Heart left ventricle (tissue), 13 donors: ENCODE data around the gene SF3B2.

Experiments
- CTCF ChIP-seq, 12 donors: fragments of 200-600 bp; sonication (generic) in 4 of 12; IDR thresholded peaks; one replicate each; pipeline versions ENCODE4 v1.5.0 to v1.8.0; 2018 to 2022; ENCODE audit warnings: antibody characterized with exemption in 12 of 12, mild to moderate bottlenecking in 5 of 12
- POLR2A ChIP-seq, 2 donors: fragments of 450-650 bp; IDR thresholded peaks; one replicate each; pipeline ENCODE4 v1.6.1; 2017; ENCODE audit warnings: antibody characterized with exemption in 2 of 2, mild to moderate bottlenecking in 2 of 2, moderate library complexity in 2 of 2
- donor health status: ischemic (EF 13 %, LVEDD 7.1; RV severe dilation, severe dysfunction).
- donor health status: DM: no; HTN: yes; CAD: no.
- donor health status: DM: no; HTN: no; CAD: no.
- donor health status: ischemic (EF 25% LVEDD 6.9; RV normal size, moderate dysfunction).
- donor health status: ischemic (EF 25% LVEDD 5.7; RV mildly dilated, moderate dysfunction).
- donor health status: ischemic (EF 35%, LVEDD 5.7; RV mildly dilated, moderate dysfunction).
- donor health status: nonischemic (EF 11% LVEDD 7.7; RV severe dilation, severe dysfunction).
- donor health status: DM: yes; HTN: yes; CAD: no.
- donor health status: PGD.
- donor health status: ischemic (EF 29% LVEDD 5.4; RV normal size, mild dysfunction).
- donor health status: nonischemic (EF 23%, LVEDD 6.1; RV moderate dilation, normal function).

DNA sequence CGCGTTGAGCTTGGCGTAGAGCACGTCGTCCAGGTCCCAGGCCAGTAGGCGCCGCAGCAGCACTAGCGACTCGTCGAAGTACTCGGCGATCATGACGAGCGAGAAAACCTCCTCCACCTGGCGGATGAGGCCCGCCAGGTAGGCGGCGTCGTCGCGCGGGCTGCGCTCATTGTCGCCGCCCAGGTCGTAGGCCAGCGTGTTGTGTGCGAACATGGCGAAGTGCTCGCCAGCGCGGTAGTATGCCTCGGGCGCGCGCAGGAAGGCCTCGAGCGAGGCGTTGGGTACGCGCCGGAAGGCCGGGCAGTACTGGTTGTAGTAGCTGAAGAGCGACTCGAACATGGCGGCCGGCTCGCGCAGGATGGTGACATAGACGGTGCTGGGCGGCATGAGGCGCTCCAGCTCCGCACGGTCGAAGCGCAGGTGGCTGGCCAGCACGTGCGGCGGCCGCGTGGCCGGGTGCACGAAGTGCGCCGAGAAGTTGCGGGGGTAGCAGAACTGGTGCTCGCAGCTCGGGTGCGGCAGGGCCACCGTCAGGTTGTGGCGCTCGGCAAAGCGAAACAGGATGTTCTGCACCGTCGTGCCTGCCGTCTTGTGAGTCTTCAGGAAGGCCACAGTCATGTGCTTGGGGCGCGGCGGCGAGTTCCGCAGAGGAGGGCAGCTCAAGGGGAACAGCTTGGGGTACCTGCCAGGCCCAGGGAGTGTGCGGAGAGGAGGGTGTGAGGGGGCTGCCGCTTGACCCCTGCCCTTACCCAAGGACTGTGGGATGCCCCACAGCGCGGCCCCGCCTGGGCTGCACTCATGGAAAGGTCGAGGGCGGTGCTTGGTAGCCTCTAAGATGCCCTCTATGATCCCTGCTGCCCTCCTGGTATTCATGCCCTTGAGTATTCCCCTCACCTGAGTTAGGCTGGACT, 8.9 kb upstream of the SF3B2 start:
- TF ChIP-seq CTCF (IDR thresholded peaks at IDR 0.05): no peak
- no peak for TF ChIP-seq POLR2A (IDR thresholded peaks at IDR 0.05)
